ENCODE data around the gene TDRD10. TPM values are rescaled to one million over a fixed set of nuclear protein-coding genes. Genes with fewer than 3 reads are reported as not detected.
A peak's percentile ranks its signal among the peaks of the same experiment; 100 is the strongest.

The TDRD10 gene
- total RNA-seq, 2 donors from 2014 or later: 0.85 to 1.8 TPM

DNA sequence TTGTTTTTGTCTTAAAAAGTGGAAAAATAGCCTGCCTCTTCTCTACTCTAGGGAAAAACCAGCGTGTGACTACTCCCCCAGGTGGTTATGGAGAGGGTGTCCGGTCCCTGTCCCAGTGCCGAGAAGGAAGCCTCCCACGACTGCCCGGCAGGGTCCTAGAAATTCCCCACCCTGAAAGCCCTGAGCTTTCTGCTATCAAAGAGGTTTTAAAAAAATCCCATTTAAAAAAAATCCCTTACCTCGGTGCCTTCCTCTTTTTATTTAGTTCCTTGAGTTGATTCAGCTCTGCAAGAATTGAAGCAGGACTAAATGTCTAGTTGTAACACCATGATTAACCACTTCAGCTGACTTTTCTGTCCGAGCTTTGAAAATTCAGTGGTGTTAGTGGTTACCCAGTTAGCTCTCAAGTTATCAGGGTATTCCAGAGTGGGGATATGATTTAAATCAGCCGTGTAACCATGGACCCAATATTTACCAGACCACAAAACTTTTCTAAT is 35.0 kb upstream of the TDRD10 start:
- no peak for DNase-seq (ENCODE audit: low spot score)
- H3K9me3 ChIP-seq: no peaks in the 10 kb centered on the region
- H3K27ac ChIP-seq: no peak overlapping the region
- no peaks in the 10 kb centered on the region for H3K27me3 ChIP-seq
- H3K4me3 ChIP-seq: no peak overlapping the region
- H3K4me1 ChIP-seq: peaks cover 0 to 14% of the 10 kb centered on the region in 2 donors
- H3K36me3 ChIP-seq: peaks cover 9% of the 10 kb centered on the region
- TF ChIP-seq, protein P1, sequence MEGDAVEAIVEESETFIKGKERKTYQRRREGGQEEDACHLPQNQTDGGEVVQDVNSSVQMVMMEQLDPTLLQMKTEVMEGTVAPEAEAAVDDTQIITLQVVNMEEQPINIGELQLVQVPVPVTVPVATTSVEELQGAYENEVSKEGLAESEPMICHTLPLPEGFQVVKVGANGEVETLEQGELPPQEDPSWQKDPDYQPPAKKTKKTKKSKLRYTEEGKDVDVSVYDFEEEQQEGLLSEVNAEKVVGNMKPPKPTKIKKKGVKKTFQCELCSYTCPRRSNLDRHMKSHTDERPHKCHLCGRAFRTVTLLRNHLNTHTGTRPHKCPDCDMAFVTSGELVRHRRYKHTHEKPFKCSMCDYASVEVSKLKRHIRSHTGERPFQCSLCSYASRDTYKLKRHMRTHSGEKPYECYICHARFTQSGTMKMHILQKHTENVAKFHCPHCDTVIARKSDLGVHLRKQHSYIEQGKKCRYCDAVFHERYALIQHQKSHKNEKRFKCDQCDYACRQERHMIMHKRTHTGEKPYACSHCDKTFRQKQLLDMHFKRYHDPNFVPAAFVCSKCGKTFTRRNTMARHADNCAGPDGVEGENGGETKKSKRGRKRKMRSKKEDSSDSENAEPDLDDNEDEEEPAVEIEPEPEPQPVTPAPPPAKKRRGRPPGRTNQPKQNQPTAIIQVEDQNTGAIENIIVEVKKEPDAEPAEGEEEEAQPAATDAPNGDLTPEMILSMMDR (IDR thresholded peaks at IDR 0.05): peak in 1 of 2 donors; percentile 49

DNA sequence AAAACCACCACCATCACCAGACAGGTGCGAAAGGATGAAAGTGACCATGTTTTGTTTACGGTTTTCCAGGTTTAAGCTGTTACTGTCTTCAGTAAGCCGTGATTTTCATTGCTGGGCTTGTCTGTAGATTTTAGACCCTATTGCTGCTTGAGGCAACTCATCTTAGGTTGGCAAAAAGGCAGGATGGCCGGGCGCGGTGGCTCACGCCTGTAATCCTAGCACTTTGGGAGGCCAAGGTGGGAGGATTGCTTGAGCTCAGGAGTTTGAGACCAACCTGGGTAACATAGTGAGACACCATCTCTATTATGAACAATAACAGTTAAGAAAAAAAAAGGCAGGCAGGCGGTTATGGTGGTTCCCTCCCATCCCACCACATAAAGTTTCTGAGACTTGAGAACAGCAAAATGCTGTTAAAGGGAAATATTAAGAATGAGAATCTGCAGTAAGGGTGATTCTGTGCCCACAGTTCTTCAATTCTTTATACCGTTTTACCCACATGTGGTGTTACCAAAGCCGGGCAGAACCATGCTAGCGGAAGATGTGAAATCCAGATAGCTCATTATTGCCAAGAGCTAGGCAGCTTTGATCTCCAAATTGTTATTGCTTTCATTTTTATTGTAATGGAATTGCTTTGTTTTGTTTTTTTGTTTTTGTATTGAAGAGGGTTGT is 34.5 kb upstream of the TDRD10 start:
- Histone ChIP-seq H3K36me3 (peaks cover 9% of the 10 kb centered on the region), H3K27ac (no peak overlapping the region), H3K27me3 (no peaks in the 10 kb centered on the region), H3K9me3 (no peaks in the 10 kb centered on the region), H3K4me3 (no peak overlapping the region), H3K4me1 (peaks cover 0 to 14% of the 10 kb centered on the region in 2 donors)
- TF ChIP-seq, protein P1 (IDR thresholded peaks at IDR 0.05): no peak
- DNase-seq (ENCODE audit: low spot score): no peak

DNA sequence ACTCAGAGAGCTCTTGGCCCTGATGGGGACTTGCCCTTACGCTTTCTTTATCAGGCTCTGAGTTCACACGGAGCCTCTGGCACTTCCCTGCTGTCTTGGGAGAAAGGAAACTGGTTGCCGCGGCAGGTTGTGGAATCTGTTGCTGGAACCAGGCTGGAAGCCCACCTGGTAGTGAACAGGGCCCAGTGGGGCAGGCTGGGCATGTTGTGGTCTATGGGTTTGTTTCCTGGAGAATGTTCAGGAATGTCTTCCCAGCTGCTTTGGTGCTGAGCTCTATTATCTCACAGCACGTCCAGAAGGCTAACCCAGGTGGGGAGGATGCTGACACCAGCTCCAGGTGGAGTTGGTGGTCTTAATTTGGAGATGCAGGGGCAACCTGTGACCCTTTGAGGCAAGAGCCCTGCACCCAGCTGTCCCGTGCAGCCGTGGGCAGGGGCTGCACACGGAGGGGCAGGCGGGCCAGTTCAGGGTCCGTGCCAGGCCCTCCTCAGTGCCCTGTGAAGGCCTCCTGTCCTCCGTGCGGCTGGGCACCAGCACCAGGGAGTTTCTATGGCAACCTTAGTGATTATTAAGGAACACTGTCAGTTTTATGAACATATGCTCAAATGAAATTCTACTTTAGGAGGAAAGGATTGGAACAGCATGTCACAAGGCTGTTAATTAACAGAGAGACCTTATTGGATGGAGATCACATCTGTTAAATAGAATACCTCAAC is 33.3 kb upstream of the TDRD10 start:
- Histone ChIP-seq H3K4me3 (no peak overlapping the region), H3K9me3 (no peaks in the 10 kb centered on the region), H3K36me3 (peaks cover 9% of the 10 kb centered on the region), H3K27me3 (no peaks in the 10 kb centered on the region), H3K4me1 (peaks cover 0 to 2% of the 10 kb centered on the region in 2 donors), H3K27ac (no peak overlapping the region)
- TF ChIP-seq, protein P1 (IDR thresholded peaks at IDR 0.05): no peak
- no peak for DNase-seq (ENCODE audit: low spot score)

DNA sequence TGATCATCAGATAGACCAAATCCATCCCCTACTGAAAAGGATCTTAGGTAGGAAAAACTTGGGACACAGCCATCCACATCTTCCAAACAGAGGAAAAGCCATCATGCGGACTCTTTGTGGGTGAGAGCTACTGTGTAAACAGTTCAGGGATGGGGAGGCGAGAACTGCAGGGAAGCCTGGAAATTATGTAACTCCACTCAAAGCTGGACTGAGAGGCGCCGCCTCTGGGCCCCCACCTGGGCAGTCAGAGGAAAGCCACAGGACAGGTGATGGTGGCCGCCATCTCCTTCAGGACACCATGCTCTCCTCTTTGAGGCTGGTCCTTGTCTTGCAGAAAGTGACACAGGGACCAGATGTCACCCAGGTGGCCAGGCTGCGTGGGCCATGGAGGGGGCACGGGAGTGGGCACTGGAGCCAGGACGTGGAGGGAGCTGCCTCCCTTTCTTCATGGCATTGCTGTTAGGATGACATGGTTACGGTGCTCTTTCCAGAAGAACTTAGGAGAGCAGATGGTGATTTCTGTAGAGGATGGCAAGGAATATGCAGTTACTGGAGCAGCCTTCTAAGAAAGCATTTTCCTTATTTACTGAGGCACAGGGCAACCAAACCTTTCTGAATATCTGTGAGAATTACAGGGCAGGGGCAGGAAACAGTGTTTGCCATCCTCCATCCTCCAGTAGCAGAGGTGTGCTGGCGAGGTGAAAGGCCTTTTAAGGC is 32.0 kb upstream of the TDRD10 start:
- no peak overlapping the region for H3K4me3 ChIP-seq
- H3K9me3 ChIP-seq: no peaks in the 10 kb centered on the region
- H3K4me1 ChIP-seq: no peaks in the 10 kb centered on the region
- H3K27me3 ChIP-seq: no peaks in the 10 kb centered on the region
- DNase-seq (ENCODE audit: low spot score): no peak
- TF ChIP-seq, protein P1 (IDR thresholded peaks at IDR 0.05): no peak
- peaks cover 9% of the 10 kb centered on the region for H3K36me3 ChIP-seq
- H3K27ac ChIP-seq: no peak overlapping the region

DNA sequence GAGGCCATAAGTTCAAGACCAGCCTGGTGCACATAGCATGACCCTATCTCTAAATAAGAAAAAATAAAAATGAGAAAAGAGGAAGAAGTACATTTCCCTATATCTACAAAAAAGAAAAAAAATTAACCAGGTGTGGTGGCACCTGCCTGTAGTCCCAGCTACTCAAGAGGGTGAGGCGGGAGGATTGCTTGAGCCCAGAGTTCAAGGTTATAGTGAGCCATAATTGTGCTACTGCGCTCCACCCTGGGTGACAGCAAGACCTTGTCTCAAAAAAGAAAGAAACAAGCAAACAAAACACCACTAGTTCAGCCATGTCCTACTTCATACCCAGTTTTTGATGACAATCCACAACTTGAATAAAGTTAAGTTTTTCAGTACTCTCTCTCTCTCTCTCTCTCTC is 30.7 kb upstream of the TDRD10 start:
- Histone ChIP-seq H3K9me3 (no peaks in the 10 kb centered on the region), H3K4me1 (no peaks in the 10 kb centered on the region), H3K4me3 (no peak overlapping the region), H3K27ac (no peak overlapping the region), H3K36me3 (no peaks in the 10 kb centered on the region), H3K27me3 (no peaks in the 10 kb centered on the region)
- TF ChIP-seq, protein P1 (IDR thresholded peaks at IDR 0.05): no peak
- no peak for DNase-seq (ENCODE audit: low spot score)

Measured in right atrium auricular region (tissue), 2 donors.